Measurements from ENCODE around the gene HOGA1.
"Not testable (repeated sequence)": the region's sequence is repeated elsewhere in the genome, so short reads cannot be mapped to it uniquely, and the experiment has no call there.

Gene HOGA1

DNA sequence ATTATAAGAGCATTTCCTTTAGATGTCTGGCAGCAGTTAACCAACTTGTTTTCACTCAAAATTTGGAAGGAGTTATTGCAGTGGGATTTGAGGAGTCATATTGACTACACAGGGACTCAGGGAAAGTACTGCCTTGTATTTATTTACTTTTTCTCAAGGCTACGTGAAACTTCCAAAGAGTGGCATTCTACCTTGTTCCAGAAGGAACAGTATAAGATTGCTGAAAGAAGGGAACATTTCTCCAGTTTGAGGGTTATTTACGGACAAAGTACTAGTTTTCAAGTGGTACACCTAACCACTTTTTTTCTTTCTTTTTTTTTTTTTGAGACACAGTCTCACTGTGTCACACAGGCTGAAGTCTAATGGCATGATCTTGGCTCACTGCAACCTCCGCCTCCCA is 44.0 kb downstream of the HOGA1 start:
- Histone ChIP-seq H3K36me3 (replicated peaks) (no peaks in the 10 kb centered on the region), H3K4me3 (no peak overlapping the region), H3K4me1 (no peaks in the 10 kb centered on the region), H3K9me3 (no peaks in the 10 kb centered on the region), H3K27me3 (ENCODE audit: low read depth) (no peaks in the 10 kb centered on the region)
- no peak for DNase-seq (ENCODE audit: low spot score in 2 of 2)
- in situ Hi-C loops (cut with MboI; ENCODE audit: low sequenced_read_pairs): no loop called here

GRCh38 chr10:97629289-97629688 is 45.1 kb downstream of the HOGA1 start:
- H3K9me3 ChIP-seq: no peaks in the 10 kb centered on the region
- H3K36me3 ChIP-seq (replicated peaks): no peaks in the 10 kb centered on the region
- H3K4me1 ChIP-seq: no peaks in the 10 kb centered on the region
- in situ Hi-C loops (cut with MboI; ENCODE audit: low sequenced_read_pairs): no loop called here
- H3K27me3 ChIP-seq (ENCODE audit: low read depth): no peaks in the 10 kb centered on the region
- H3K4me3 ChIP-seq: no peak overlapping the region
- DNase-seq (ENCODE audit: low spot score in 2 of 2): no peak

DNA sequence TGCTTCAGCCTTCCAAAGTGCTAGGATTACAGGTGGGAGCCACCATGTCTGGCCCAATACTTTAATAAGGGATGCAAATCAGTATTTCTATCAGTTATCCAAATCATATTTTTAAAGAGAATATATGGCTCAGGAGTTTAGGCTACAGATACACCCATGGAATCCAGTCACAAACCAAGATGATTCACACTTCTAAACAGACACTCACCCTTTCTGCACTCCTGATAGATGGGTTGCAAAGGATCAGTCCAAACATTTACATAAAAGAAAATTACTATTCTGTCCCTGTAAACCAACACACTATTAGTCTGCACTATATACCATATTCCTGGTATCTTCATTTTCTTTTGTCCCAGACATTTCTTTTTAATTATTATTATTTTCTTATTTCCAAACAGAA is 46.9 kb downstream of the HOGA1 start:
- in situ Hi-C loops (cut with MboI; ENCODE audit: low sequenced_read_pairs): no loop called here
- H3K4me3 ChIP-seq: no peak overlapping the region
- no peaks in the 10 kb centered on the region for H3K4me1 ChIP-seq
- H3K9me3 ChIP-seq: no peaks in the 10 kb centered on the region
- H3K36me3 ChIP-seq (replicated peaks): no peaks in the 10 kb centered on the region
- DNase-seq (ENCODE audit: low spot score in 2 of 2): no peak
- H3K27me3 ChIP-seq (ENCODE audit: low read depth): no peaks in the 10 kb centered on the region

- DNase-seq (ENCODE audit: low spot score in 2 of 2): no peak
- H3K4me1 ChIP-seq: no peaks in the 10 kb centered on the region
- H3K4me3 ChIP-seq: no peak within 1 kb of the TSS
- no peaks in the 10 kb centered on the region for H3K27me3 ChIP-seq (ENCODE audit: low read depth)
- in situ Hi-C loops (cut with MboI; ENCODE audit: low sequenced_read_pairs): no loop called here
- H3K9me3 ChIP-seq: no peaks in the 10 kb centered on the region
- no peaks in the 10 kb centered on the region for H3K36me3 ChIP-seq (replicated peaks)
Observed at GRCh38 chr10:97632949-97633884, 49.0 kb downstream of the HOGA1 start, which contains the start of gene MORN4. MORN4 (minus strand) TSS chr10:97633500; CDS start chr10:97619653, 13,847 bp downstream.

- H3K27me3 ChIP-seq (ENCODE audit: low read depth): 0 out of 2 replicates have a peak, but pooled peaks cover 2% of the 10 kb centered on the region
- H3K4me3 ChIP-seq: no peak overlapping the region
- H3K36me3 ChIP-seq (replicated peaks): no peaks in the 10 kb centered on the region
- DNase-seq (ENCODE audit: low spot score in 2 of 2): no peak
- H3K9me3 ChIP-seq: no peaks in the 10 kb centered on the region
- no peaks in the 10 kb centered on the region for H3K4me1 ChIP-seq
- in situ Hi-C loops (cut with MboI; ENCODE audit: low sequenced_read_pairs): no loop called here
Observed at GRCh38 chr10:97633921-97634320, 49.7 kb downstream of the HOGA1 start.

- Histone ChIP-seq H3K4me1 (no peaks in the 10 kb centered on the region), H3K4me3 (no peak overlapping the region), H3K27me3 (ENCODE audit: low read depth) (0 out of 2 replicates have a peak, but pooled peaks cover 3% of the 10 kb centered on the region), H3K9me3 (no peaks in the 10 kb centered on the region), H3K36me3 (replicated peaks) (no peaks in the 10 kb centered on the region)
- in situ Hi-C loops (cut with MboI; ENCODE audit: low sequenced_read_pairs): no loop called here
- DNase-seq (ENCODE audit: low spot score in 2 of 2): no peak
Observed at GRCh38 chr10:97635577-97635976, 51.4 kb downstream of the HOGA1 start.

- DNase-seq (ENCODE audit: low spot score in 2 of 2); H3K9me3 ChIP-seq; H3K36me3 ChIP-seq (replicated peaks); H3K4me1 ChIP-seq; in situ Hi-C loops (cut with MboI; ENCODE audit: low sequenced_read_pairs); H3K27me3 ChIP-seq (ENCODE audit: low read depth); H3K4me3 ChIP-seq: not testable (repeated sequence)
Observed at GRCh38 chr10:97639090-97639489, 54.9 kb downstream of the HOGA1 start.

DNA sequence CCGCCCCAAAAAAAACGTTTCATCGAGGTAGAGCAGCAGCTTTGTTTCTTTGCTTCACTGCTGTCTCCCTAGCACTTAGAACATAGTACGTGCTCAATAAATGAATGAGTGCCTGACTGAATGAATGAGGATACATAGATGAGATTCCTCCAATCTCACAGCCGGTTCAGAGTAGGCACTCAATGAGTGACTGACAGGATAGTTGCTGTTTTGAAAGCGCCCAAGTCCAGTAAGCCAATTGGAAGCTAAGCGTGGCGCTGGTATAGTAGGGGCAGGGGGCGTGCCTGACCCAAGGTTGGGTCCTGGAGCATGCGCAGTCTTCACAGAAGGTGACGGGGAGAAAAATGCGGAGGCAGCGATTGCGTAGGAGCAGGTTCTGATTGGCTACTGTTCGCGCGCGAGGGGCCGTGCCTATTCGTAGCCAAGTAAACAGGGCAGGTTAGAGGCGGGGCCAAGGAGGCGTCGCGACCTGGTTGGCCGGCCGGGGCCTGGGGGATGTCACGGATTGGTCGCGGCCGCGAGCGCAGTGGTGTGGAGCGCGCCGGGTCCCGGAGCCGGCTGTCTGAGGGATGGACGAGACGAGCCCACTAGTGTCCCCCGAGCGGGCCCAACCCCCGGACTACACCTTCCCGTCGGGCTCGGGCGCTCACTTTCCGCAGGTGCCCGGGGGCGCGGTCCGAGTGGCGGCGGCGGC is 56.1 kb downstream of the HOGA1 start, which contains the start of gene PI4K2A:
PI4K2A (plus strand) TSS at position 498 of the 694 bp plus-strand sequence; CDS start at position 570, 72 bp downstream.
- DNase-seq (ENCODE audit: low spot score in 2 of 2): peak; percentile 99 to 100
- Histone ChIP-seq H3K36me3 (replicated peaks) (peaks cover 11% of the 10 kb centered on the region; the same call in 1 of the 2 replicates), H3K4me1 (peaks cover 6% of the 10 kb centered on the region; the same call in 1 of the 2 replicates), H3K9me3 (no peaks in the 10 kb centered on the region), H3K4me3 (peak within 1 kb of the TSS; percentile 66), H3K27me3 (ENCODE audit: low read depth) (0 out of 2 replicates have a peak, but pooled peaks cover 3% of the 10 kb centered on the region)
- in situ Hi-C loops (cut with MboI; ENCODE audit: low sequenced_read_pairs): no loop called here

DNA sequence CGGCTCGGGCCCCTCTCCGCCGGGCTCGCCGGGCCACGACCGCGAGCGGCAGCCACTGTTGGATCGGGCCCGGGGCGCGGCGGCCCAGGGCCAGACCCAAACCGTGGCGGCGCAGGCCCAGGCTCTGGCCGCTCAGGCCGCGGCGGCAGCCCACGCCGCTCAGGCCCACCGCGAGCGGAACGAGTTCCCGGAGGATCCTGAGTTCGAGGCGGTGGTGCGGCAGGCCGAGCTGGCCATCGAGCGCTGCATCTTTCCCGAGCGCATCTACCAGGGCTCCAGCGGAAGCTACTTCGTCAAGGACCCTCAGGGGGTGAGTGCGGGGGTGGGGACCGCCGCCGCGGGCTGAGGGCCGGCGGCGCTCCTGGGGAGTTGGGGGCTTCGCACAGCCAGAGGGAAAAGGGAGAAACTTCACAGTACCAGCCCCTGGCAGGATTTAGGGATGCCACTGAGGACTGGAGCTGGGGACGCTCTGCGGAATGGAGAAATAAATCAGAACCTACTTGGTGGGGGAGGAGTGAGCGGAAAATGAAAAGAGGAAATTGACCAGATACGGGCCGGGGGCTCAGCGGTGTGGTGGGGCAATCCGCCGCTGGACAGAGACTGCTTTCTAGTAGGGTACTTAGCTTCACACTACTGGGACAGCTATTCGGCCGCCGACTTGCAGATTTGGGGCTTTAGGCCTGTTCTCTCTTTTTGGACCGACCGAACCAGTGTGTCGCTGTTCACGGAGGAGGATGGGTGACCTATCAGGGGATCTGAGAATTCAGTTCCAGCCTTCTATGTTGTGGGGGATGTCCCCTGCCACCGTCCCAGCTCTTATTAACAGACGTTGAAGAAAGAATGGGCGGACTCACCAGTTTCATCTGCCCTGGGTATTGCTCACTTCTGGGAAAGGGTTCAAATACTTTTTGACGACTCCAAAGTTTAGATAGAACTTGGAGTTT is 57.0 kb downstream of the HOGA1 start:
- in situ Hi-C loops (cut with MboI; ENCODE audit: low sequenced_read_pairs): no loop called here
- DNase-seq (ENCODE audit: low spot score in 2 of 2): peak in 1 of 2 experiments; percentile 39
- Histone ChIP-seq H3K4me1 (peaks cover 6% of the 10 kb centered on the region; the same call in 1 of the 2 replicates), H3K4me3 (peak overlapping the region; percentile 66), H3K27me3 (ENCODE audit: low read depth) (0 out of 2 replicates have a peak, but pooled peaks cover 3% of the 10 kb centered on the region), H3K9me3 (no peaks in the 10 kb centered on the region), H3K36me3 (replicated peaks) (peaks cover 11% of the 10 kb centered on the region; the same call in 1 of the 2 replicates)

DNA sequence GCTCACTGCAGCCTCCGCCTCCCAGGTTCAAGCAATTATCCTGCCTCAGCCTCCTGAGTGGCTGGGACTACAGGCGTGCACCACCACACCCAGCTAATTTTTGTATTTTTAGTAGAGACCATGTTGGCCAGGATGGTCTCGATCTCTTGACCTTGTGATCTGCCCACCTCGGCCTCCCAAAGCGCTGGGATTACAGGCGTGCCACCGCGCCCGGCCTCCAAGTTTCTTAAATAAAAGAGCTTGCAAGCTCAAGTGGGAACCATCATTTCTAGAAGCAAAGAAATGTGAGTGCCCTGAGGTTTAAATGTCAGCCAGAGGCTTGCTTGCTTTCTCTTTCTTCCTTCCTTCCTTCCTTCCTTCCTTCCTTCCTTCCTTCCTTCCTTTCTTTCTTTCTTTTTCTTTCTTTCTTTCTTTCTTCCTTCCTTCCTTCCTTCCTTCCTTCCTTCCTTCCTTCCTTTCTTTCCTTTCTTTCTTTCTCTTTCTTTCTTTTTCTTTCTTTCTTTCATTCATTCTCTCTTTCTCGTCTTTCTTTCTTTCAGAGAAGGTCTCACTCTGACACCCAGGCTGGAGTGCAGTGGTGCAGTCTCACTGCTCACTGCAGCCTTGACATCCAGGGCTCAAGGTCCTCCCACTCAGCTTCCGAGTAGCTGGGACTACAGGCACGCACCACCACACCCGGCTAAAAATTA is 58.4 kb downstream of the HOGA1 start:
- DNase-seq (ENCODE audit: low spot score in 2 of 2); H3K4me3 ChIP-seq; H3K27me3 ChIP-seq (ENCODE audit: low read depth); in situ Hi-C loops (cut with MboI; ENCODE audit: low sequenced_read_pairs); H3K9me3 ChIP-seq: not testable (repeated sequence)
- peaks cover 15% of the 10 kb centered on the region; the same call in 1 of the 2 replicates for H3K36me3 ChIP-seq (replicated peaks)
- peaks cover 11% of the 10 kb centered on the region for H3K4me1 ChIP-seq

DNA sequence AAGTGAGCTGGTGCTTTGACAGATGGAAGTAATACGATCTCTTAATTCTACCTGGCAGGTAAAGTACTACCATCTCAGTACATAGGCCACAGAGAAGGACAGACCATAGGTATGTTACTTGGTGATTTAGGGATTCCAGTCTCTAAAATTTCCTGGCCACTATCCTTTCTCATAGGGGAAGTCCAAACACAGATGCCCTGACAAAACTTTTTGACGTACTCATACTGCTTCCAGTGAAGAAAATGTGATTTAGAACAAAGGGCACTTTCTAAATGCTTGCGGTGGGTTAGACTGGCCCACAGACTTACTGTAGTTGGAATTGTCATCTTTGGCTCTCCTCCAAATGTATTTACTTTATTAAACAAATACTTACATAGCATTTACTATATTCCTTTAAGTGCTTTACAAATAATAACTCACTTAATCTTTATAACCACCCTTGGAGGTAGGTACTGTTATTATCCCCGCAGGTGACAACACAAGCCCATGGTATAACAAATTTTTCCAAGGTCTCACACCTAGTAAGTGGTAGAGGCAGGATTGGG is 59.3 kb downstream of the HOGA1 start:
- Histone ChIP-seq H3K9me3 (no peaks in the 10 kb centered on the region), H3K4me1 (peaks cover 17% of the 10 kb centered on the region), H3K27me3 (ENCODE audit: low read depth) (0 out of 2 replicates have a peak, but pooled peaks cover 3% of the 10 kb centered on the region), H3K36me3 (replicated peaks) (peaks cover 15% of the 10 kb centered on the region; the same call in 1 of the 2 replicates), H3K4me3 (no peak overlapping the region)
- in situ Hi-C loops (cut with MboI; ENCODE audit: low sequenced_read_pairs): no loop called here
- no peak for DNase-seq (ENCODE audit: low spot score in 2 of 2)

- Histone ChIP-seq H3K36me3 (replicated peaks) (peaks cover 15% of the 10 kb centered on the region; the same call in 1 of the 2 replicates), H3K27me3 (ENCODE audit: low read depth) (no peaks in the 10 kb centered on the region), H3K9me3 (no peaks in the 10 kb centered on the region), H3K4me1 (peaks cover 17% of the 10 kb centered on the region), H3K4me3 (no peak overlapping the region)
- DNase-seq (ENCODE audit: low spot score in 2 of 2): no peak
- in situ Hi-C loops (cut with MboI; ENCODE audit: low sequenced_read_pairs): no loop called here
Observed at GRCh38 chr10:97644936-97645335, 60.7 kb downstream of the HOGA1 start.

Measured in HAP-1 (cell line).